GM18519 (cell line): Measurements from ENCODE around the gene EXOC3L1.

Source experiments
- ATAC-seq: cut with Tn5 transposase; IDR thresholded peaks from one replicate; pipeline ENCODE4 v1.9.1; 2021; ENCODE audit warnings: mild to moderate bottlenecking, moderate library complexity; ENCODE audit not compliant: unreplicated experiment, low FRiP score

Gene EXOC3L1

DNA sequence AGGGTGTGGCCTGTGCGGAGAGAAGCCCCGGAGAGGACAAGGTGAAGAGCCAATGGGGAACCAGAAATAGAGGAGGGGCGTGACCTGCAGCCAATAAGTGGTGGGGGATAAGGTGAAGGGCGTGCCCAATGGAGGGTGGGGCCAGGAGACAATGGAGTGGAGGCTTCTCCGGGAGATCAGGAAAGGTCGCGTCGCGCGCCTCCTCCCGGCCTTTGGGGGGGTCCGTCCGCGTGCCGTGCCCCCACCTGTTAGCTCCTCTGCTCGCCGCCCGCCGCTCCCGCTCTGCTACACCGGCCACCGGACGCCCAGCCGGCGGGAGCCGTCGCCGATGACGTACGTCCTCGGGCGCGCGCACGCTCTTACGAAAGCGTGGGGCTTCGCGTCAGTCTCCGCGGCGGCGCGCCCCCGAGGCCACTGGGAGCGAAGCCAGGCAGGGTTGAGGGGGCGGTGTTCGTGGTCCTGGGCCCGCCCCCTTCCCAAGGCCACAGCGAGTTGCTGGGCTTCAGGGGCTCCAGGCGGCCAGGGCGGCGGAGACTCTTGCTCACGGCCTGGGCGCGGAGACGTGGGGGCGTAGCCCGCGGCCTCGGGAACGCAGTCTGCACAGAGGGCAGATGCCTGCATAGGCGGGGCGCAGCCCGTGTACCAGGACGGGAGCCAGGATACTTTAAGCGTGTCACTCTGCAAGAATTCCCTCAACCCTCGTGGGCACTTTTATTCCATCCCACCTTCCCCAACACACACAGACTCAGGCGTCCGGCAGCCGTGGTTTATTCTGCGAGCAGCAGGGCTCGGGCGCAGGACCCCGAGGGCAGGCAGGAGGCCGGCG is 6.1 kb downstream of the EXOC3L1 start, which contains the start of gene MATCAP1:
MATCAP1 (minus strand) TSS at position 337 of the 826 bp plus-strand sequence. CDS start 3,353 bp downstream, outside the sequence.
- peak; percentile 76 for ATAC-seq

DNA sequence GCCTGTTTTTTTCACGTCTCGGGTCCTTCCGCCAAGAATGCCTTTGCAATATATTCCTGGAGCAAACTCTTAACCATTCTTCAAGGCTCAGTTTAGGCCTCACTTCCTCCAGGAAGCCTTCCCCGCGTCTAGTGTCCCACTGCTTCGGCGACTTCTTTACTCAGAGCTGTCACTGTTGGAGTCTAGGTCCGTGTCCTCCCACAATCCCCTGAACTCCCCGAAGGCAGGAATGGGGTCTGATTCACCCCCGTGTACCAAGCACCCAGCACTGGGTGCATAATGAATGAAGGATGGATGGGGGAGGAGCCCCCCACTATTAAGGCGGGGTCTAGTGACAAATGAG is 6.7 kb downstream of the EXOC3L1 start:
- no peak for ATAC-seq

DNA sequence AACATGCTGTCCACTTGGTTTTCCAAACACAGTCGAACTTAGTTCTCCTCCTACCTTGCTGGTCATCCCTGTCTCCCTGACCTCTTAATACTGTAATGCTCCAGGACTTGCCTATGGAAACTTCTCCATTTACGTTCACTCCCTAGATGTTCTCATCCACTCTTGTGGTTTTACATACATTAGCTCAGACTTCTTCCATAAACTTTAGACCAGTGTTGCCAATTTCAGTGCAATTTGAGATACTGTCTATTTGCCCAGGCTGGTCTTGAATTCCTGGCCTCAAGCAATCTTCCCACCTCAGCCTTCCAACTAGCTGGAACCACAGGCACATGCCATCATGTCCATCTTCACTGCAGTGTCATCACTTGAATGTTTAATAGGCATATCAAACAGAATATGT is 7.6 kb downstream of the EXOC3L1 start:
- no peak for ATAC-seq

DNA sequence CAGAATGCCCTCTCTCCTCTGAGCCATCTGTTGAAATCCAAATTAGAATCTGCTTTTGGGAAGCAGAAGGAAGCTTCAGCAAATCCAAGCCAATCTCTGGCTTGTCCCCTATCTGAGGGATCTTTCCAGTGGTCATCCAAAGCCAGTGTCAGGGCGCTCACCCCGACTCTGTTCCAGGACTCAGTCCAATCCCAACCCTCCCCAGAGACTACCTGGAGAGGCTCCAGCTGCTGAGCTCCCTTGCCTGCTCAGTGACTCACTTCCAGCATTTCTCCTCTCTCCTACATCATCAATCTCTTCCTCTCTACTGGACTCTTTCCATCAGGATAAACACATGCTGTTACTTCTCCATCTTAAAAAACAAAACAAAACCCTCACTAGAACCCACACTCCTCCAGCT is 8.6 kb downstream of the EXOC3L1 start:
- ATAC-seq = no peak

DNA sequence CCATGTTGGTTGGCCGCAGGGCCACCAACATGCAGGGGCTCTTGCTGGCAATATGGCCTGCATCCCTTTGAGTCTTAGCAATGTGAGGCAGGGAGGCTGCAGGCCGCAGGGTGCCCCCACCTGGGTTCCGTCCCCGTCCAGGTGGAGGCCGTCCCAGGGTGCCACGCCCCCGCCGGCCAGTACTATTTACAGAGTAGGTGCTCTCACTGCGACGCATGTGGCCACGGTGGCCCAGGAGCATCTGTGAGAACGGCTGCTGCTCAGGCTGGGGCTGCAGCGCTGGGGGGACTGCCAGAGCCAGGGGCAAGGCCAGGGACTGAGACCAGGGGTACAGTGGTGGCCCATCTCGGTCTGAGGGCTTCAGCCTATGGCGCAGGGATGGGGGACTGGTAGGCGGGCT is 9.8 kb downstream of the EXOC3L1 start:
- no peak for ATAC-seq

DNA sequence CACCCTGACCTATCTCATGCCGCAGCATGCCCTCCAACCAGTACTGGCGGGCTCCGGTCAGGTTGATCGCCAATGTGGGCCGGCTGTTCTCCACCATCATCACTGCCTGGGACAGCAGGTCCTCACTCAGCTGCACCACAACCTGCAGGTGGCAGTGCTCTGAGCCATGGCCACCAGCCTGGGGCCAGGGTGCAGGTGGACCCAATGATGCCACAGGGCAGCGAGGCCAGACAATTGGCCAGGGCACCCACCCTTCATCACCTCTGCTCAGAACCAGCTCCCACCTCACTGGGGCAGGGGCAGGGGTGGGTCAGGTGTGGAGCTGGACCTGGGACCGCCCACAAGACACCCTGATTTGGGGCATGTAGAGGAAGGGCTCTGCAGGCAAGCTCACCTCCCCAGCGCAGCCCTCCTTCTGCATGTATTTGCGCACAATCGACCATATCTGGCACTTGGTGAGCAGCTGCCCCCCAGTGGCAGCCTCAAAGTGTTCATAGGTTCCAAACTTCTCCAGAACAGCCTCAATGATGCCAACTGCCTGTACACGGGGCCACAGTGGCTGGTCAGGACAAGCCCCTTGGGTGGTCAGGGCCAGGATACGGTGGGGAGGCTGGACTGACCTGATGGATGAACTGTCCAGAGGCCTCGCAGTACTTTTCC is 10.4 kb downstream of the EXOC3L1 start:
- ATAC-seq = no peak

DNA sequence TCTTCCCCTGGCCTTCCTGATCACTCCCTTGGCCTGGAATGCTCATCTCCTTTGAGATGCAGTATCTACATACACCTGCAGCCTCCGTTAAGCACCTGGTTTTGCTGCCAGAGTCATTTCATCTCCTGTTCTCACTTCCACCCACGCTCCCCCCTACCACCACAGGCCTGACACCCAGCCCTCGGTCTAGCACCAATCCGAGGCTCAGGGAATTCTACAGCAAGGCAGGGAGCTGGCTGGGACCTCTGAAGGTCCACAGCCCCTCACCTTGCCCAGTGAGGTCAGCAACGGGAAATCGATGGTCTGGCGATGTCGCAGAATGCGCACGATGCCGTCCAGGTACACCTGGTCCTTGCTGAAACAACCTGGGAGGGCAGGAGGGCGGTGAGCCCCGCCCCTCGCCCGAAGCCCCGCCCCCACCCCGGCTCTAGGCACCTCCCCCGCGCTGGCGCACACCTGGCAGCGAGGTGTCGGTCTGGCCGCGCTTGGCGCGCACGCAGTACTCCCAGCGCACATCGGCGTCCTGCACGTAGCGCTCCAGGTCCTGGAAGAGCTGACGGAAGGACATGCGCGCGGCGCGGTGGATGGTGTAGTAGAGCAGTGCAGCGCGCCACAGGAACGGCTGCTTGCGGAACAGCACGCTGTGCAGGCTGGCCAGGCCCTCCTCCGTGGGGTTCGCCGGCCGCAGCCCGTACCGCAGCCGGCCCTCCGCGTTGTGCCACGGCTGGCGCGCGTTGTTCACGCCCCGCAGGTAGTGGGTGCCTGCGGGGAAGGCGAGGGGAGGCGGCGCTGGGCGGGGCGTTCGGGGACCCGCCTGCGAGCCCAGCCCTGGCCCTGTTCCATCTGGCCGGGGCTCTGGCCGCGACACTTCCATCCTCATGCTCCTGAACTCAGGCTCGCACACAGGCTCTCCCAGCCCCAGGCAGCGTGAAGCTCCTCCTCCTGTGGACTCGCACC is 11.9 kb downstream of the EXOC3L1 start:
- no peak for ATAC-seq

DNA sequence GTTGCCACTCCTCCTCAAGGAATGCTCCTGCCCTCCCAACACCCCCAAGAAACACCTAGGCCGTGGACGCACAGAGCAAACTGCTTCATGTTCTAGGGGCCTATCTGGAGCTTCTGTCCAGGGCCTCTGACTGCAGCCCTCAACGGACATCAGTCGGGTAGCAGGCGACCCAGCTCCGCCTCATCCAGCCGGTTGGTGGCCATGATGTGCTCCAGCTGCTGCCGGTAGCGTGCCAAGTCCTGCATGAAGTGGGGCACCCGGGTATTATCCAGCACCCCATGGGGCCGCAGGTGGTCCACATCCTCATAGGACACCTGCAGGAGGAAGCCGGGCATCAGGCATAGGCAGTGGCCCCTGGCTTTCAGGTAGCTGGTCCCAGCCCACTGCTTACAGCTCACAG is 13.3 kb downstream of the EXOC3L1 start:
- no peak for ATAC-seq

DNA sequence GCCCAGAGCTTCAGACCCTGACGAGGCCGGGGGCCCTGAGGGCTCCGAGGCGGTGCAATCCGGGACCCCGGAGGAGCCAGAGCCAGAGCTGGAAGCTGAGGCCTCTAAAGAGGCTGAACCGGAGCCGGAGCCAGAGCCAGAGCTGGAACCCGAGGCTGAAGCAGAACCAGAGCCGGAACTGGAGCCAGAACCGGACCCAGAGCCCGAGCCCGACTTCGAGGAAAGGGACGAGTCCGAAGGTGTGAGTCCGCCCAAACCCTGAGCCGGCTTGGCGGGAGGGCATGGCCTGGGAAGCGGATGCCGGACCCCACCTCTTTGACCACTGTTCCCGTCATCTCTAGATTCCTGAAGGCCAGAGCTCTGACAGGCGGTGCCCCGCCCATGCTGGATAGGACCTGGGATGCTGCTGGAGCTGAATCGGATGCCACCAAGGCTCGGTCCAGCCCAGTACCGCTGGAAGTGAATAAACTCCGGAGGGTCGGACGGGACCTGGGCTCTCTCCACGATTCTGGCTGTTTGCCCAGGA is 15.2 kb downstream of the EXOC3L1 start:
- ATAC-seq = no peak

DNA sequence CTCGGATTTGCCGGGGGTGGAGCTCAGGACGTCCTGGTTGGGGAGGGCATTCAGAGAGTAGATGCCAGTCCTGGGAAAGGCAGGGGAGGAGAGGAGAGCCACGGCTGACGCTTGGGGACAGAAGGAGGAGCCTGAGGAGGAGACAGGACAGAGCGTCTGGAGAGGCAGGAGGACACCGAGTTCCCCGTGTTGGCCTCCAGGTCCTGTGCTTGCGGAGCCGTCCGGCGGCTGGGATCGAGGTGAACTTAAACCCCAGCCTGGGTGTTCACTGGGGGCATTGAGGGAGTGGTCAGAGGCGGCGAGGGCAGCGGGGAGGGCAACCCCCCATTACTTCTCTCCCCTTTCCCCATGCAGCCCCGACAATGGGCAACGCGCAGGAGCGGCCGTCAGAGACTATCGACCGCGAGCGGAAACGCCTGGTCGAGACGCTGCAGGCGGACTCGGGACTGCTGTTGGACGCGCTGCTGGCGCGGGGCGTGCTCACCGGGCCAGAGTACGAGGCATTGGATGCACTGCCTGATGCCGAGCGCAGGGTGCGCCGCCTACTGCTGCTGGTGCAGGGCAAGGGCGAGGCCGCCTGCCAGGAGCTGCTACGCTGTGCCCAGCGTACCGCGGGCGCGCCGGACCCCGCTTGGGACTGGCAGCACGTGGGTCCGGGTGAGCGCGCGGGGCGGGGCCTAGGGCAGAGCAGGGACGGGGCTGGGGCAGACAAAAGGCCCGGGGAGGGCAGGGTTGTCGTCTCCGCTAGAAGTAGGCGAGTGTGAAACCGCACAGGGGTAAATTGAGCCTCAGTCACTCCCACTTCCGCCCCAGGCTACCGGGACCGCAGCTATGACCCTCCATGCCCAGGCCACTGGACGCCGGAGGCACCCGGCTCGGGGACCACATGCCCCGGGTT is 15.9 kb downstream of the EXOC3L1 start:
- no peak for ATAC-seq

DNA sequence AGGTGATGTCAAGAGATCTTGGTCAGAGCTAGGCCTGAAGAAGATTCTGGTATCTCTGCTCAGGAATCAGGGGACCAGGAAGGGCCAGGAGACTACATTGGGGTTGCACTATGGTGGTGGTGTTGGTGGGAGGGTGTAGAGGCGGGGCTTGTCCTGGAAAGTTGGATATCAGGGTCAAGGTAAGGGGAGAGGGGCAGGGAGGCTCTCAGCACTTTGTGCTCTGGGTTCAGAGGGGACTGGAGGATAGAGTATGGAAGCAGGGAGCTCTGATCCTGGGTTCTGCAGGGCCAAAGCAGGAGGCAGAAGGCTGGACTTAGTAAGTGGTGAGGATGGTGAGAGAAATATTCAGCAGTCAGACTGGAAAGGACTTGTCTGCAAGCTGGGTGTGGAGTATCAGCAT is 16.6 kb downstream of the EXOC3L1 start:
- ATAC-seq = no peak

DNA sequence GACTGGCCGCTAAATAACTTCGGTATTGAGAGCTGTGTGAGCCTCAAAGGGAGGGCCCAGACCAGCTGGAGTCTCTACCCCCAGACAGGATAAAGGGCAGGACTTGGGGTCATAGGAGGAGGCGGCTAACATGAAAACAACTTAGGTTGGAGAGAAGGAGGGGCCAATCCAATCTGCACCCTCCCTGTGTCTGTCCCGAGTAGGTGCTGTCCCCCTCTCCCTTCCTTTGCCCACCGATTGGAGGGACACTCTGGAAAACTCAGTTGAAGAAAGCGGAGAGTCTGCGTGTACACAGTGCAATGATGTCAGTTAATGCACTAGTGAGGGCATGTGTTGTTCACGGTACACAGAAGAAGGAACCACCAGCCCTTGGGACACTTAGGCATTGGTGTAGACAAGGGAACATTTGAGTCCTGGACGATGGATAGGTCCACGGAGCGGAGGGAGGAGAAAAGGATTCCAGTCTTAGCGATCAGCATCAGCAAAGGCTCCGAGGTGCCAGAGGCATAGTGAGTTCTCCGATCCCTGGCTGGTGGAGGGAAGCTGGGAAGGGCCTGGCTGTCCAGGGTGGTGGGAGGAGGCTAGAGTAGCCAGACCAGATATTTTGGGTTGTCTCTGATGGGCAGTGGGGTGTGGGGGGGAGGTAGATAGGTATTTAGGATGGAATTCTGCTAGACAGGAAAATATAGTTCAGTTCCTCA is 18.8 kb downstream of the EXOC3L1 start:
- ATAC-seq = no peak

DNA sequence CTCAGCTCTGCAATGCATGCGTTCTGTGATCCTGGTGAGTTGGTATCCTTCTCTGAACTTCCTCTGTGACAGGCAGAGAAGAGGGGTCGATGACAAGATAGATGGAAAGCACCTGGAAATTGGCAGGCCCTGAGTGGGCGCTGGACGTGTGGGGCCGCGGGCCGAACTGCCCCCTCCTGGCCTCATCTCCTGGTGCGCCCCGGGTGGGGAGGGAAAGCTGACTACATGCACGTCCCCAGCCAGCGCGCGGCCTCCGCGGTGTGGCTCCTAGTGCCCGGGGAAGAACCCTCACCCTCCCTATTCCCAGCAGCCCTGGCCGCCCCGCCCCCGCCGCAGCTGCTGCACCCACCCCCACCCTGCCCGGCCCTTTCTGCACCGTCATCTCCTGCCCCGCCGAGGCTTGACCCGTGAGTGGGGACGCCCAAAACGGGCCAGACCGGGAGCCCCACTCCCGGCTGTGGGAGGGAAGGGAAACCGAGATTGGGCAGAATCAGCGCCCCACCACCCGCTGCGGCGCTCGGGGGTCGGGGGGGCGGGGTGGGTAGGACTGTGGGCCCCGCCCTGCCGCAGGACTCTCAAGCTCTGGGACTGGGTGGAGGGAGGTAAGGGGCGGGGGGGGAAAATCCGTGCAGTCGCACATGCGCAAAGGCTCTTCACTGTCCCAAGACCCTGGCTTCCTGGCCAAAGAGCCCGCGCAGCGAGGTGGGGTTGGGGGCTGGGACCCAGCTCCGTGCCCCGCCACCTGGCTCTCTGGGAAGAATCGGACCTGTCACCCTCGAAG is 19.6 kb downstream of the EXOC3L1 start, which contains the start of gene NOL3:
NOL3 (plus strand) TSS at position 371 of the 781 bp plus-strand sequence.
- ATAC-seq = no peak

DNA sequence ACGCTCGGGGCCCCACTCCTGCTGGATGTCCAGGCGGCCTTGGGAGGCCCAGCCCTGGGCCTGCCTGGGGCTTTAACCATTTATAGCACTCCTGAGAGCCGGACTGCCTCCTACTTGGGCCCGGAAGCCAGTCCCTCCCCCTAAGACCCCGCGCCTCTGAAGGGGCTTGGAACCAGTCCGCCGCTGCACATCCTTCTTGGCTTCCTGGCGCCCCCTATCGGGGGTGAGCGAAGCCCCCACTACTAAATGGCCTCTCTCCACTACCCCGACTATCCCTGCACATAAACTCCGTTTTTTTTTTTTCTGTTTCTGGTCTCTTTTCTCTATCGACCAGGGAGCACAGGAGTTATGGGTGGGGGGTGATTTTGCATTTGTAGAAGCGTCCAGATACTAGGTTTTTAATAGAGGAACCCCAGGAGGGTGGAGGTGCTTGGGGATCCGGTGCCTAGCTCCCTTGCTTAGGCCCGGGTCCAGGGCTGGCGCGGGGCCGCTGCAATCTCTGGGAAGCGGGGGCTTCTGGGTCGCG is 20.2 kb downstream of the EXOC3L1 start:
- ATAC-seq = no peak

DNA sequence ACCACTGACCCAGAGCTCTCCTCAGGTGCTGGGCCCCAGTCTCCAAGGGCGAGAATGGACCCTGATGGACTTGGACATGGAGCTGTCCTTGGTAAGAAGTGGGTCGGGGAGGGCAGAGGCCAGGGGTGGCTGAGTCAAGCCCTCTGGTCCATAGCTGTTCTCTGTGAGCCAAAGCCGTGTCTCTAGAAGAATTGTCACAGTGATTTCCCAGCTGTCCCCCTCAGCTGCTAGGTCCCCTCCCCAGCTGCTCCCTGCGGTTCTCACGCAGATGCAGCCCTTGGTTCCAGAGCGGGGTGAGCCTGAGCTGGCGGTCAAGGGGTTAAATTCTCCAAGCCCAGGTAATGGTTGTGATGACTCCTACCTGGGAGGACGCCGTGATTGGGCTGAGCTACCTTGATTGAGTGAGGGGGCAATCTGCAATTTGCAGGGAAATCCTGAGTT is 20.9 kb downstream of the EXOC3L1 start:
- no peak for ATAC-seq

DNA sequence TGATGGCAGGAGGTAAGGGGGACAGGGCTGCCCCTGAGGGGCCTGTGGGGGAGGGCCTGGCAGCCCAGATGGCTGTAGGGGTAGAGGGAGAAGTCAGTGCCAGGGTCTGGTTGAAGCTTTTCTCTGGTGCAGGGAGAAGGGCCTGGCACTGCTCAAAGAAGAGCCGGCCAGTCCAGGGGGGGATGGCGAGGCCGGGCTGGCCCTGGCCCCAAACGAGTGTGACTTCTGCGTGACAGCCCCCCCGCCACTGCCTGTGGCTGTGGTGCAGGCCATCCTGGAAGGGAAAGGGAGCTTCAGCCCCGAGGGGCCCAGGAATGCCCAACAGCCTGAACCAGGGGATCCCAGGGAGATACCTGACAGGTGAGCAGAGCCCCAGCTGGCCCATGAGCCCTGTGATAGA is 22.3 kb downstream of the EXOC3L1 start:
- ATAC-seq = no peak

DNA sequence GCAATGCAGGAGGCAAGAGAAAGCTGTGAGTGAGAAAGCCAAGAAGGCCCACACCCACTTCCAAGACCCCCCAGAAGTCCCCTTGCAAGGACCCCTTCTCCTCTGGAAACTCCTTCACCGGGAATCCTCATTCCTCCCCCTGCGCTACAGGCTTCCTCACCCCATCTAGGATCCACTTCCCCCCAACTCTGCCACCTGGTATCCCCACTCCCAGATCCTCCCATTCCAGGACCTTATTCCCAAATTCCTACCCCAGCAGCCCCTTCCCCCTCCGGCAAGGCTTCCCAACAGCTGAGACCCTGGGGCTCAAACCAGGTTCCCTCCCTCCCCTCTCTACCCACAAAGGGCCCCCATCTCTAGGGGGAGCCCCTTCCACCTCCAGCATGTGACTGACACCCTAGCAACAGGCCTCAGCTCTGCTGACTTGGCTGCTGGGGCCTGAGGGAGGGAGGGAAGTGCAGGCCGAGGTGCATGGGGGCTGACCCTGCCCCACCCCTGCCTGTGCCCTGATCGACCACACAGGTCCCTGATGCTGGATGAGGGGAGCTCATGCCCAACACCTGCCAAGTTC is 23.3 kb downstream of the EXOC3L1 start:
- no peak for ATAC-seq

DNA sequence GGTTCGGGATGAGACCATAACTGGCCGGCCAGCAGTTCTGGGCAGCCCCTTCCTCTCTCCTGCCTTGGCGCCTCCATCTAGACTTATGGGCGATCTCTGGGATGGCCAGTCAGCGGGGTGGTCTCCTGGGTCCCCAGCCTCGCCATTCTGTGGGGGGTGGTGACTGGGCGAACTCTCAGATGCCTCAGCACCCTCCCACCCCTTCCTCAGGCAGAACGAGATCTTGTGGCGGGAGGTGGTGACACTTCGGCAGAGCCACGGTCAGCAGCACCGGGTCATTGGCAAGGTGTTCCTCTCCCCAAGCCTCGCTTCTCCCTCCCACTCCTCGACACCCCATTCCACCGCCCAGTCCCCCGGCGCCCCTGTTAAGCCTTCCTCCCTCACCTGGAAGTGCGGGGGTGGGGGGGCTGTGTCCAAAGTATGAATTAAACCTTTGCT is 23.8 kb downstream of the EXOC3L1 start:
- ATAC-seq = no peak
